ENCODE measurements around the gene DVL1.

DNA sequence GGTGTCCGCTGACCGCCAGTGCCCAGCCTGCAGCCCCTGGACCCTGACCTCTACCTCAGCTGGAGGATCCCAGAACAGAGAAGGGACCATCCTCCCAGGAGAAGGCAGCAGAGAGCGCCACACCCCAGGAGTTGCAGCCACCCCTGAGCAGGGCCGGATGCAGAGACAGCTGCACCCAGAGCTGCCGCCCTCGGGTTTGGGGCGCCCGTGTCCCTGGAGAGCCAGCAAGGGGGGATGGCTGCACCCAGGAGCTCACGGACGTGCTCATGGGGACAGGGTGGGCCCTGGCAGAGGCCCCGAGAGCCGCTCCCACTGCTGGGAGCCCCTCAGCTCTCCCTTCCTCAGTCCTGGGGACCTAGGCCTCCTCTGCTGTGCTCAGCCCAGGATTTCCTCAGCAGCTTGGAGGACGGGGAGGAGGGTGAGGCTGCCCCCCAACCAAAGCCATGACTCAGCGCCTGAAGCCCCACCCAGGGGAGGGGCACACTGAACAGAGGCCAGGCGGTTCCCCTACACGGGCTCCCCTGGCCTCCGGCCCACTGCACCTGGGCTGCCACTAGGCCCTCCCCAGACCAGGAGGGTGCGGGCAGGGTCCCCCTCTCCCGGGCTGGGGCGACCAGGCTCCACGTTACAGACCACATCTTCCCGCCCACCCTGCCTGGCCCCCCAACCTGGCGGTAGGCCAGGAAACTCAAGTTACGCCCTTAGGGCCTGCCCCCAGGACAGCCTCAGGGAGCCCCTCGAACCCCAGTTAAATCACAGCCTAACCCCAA lies 43.7 kb downstream of the DVL1 start:
- TF ChIP-seq ZNF274 (CRISPR knock-in tag; IDR thresholded peaks at IDR 0.05), result no peak; the same call in 1 of the 2 replicates
- TF ChIP-seq, protein P1, sequence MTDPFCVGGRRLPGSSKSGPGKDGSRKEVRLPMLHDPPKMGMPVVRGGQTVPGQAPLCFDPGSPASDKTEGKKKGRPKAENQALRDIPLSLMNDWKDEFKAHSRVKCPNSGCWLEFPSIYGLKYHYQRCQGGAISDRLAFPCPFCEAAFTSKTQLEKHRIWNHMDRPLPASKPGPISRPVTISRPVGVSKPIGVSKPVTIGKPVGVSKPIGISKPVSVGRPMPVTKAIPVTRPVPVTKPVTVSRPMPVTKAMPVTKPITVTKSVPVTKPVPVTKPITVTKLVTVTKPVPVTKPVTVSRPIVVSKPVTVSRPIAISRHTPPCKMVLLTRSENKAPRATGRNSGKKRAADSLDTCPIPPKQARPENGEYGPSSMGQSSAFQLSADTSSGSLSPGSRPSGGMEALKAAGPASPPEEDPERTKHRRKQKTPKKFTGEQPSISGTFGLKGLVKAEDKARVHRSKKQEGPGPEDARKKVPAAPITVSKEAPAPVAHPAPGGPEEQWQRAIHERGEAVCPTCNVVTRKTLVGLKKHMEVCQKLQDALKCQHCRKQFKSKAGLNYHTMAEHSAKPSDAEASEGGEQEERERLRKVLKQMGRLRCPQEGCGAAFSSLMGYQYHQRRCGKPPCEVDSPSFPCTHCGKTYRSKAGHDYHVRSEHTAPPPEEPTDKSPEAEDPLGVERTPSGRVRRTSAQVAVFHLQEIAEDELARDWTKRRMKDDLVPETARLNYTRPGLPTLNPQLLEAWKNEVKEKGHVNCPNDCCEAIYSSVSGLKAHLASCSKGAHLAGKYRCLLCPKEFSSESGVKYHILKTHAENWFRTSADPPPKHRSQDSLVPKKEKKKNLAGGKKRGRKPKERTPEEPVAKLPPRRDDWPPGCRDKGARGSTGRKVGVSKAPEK (CRISPR knock-in tag; IDR thresholded peaks at IDR 0.05; ENCODE audit: borderline replicate concordance), result no peak
- TF ChIP-seq, protein P2, sequence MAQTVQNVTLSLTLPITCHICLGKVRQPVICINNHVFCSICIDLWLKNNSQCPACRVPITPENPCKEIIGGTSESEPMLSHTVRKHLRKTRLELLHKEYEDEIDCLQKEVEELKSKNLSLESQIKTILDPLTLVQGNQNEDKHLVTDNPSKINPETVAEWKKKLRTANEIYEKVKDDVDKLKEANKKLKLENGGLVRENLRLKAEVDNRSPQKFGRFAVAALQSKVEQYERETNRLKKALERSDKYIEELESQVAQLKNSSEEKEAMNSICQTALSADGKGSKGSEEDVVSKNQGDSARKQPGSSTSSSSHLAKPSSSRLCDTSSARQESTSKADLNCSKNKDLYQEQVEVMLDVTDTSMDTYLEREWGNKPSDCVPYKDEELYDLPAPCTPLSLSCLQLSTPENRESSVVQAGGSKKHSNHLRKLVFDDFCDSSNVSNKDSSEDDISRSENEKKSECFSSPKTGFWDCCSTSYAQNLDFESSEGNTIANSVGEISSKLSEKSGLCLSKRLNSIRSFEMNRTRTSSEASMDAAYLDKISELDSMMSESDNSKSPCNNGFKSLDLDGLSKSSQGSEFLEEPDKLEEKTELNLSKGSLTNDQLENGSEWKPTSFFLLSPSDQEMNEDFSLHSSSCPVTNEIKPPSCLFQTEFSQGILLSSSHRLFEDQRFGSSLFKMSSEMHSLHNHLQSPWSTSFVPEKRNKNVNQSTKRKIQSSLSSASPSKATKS (CRISPR knock-in tag; IDR thresholded peaks at IDR 0.05), result no peak
- TF ChIP-seq NR2C2 (CRISPR knock-in tag; IDR thresholded peaks at IDR 0.05; ENCODE audit: borderline replicate concordance), result peak; percentile 55; the same call in 1 of the 2 replicates
- TF ChIP-seq, protein P3, sequence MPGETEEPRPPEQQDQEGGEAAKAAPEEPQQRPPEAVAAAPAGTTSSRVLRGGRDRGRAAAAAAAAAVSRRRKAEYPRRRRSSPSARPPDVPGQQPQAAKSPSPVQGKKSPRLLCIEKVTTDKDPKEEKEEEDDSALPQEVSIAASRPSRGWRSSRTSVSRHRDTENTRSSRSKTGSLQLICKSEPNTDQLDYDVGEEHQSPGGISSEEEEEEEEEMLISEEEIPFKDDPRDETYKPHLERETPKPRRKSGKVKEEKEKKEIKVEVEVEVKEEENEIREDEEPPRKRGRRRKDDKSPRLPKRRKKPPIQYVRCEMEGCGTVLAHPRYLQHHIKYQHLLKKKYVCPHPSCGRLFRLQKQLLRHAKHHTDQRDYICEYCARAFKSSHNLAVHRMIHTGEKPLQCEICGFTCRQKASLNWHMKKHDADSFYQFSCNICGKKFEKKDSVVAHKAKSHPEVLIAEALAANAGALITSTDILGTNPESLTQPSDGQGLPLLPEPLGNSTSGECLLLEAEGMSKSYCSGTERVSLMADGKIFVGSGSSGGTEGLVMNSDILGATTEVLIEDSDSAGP (CRISPR knock-in tag; IDR thresholded peaks at IDR 0.05; ENCODE audit: borderline replicate concordance), result peak; percentile 63
- no peak for TF ChIP-seq MBD4 (IDR thresholded peaks at IDR 0.05; ENCODE audit: borderline replicate concordance, low read length)
- TF ChIP-seq, protein P4, sequence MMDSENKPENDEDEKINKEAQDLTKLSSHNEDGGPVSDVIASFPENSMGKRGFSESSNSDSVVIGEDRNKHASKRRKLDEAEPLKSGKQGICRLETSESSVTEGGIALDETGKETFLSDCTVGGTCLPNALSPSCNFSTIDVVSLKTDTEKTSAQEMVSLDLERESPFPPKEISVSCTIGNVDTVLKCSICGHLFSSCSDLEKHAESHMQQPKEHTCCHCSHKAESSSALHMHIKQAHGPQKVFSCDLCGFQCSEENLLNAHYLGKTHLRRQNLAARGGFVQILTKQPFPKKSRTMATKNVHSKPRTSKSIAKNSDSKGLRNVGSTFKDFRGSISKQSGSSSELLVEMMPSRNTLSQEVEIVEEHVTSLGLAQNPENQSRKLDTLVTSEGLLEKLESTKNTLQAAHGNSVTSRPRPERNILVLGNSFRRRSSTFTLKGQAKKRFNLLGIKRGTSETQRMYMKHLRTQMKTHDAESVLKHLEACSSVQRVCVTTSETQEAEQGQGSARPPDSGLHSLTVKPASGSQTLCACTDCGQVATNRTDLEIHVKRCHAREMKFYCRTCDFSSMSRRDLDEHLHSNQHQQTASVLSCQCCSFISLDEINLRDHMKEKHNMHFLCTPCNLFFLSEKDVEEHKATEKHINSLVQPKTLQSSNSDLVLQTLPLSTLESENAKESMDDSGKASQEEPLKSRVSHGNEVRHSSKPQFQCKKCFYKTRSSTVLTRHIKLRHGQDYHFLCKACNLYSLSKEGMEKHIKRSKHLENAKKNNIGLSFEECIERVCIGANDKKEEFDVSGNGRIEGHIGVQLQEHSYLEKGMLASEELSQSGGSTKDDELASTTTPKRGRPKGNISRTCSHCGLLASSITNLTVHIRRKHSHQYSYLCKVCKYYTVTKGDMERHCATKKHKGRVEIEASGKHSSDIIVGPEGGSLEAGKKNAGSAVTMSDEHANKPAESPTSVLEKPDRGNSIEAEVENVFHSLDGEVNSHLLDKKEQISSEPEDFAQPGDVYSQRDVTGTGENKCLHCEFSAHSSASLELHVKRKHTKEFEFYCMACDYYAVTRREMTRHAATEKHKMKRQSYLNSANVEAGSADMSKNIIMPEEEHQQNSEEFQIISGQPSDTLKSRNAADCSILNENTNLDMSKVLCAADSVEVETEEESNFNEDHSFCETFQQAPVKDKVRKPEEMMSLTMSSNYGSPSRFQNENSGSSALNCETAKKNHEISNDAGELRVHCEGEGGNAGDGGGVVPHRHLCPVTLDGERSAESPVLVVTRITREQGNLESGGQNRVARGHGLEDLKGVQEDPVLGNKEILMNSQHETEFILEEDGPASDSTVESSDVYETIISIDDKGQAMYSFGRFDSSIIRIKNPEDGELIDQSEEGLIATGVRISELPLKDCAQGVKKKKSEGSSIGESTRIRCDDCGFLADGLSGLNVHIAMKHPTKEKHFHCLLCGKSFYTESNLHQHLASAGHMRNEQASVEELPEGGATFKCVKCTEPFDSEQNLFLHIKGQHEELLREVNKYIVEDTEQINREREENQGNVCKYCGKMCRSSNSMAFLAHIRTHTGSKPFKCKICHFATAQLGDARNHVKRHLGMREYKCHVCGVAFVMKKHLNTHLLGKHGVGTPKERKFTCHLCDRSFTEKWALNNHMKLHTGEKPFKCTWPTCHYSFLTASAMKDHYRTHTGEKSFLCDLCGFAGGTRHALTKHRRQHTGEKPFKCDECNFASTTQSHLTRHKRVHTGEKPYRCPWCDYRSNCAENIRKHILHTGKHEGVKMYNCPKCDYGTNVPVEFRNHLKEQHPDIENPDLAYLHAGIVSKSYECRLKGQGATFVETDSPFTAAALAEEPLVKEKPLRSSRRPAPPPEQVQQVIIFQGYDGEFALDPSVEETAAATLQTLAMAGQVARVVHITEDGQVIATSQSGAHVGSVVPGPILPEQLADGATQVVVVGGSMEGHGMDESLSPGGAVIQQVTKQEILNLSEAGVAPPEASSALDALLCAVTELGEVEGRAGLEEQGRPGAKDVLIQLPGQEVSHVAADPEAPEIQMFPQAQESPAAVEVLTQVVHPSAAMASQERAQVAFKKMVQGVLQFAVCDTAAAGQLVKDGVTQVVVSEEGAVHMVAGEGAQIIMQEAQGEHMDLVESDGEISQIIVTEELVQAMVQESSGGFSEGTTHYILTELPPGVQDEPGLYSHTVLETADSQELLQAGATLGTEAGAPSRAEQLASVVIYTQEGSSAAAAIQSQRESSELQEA (CRISPR knock-in tag; IDR thresholded peaks at IDR 0.05; ENCODE audit: not compliant biosample characterization), result no peak
- TF ChIP-seq, protein P5, sequence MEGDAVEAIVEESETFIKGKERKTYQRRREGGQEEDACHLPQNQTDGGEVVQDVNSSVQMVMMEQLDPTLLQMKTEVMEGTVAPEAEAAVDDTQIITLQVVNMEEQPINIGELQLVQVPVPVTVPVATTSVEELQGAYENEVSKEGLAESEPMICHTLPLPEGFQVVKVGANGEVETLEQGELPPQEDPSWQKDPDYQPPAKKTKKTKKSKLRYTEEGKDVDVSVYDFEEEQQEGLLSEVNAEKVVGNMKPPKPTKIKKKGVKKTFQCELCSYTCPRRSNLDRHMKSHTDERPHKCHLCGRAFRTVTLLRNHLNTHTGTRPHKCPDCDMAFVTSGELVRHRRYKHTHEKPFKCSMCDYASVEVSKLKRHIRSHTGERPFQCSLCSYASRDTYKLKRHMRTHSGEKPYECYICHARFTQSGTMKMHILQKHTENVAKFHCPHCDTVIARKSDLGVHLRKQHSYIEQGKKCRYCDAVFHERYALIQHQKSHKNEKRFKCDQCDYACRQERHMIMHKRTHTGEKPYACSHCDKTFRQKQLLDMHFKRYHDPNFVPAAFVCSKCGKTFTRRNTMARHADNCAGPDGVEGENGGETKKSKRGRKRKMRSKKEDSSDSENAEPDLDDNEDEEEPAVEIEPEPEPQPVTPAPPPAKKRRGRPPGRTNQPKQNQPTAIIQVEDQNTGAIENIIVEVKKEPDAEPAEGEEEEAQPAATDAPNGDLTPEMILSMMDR (CRISPR knock-in tag; IDR thresholded peaks at IDR 0.05), result peak; percentile 66
- no peak for TF ChIP-seq CREB1 (IDR thresholded peaks at IDR 0.05)
- TF ChIP-seq CREB1 (CRISPR knock-in tag; IDR thresholded peaks at IDR 0.05), result no peak
- TF ChIP-seq ZNF780A (CRISPR knock-in tag; IDR thresholded peaks at IDR 0.05), result no peak
- TF ChIP-seq EZH2 (conservative IDR thresholded peaks at IDR 0.05; ENCODE audit: low read depth, low read length), result no peak
- peak; percentile 9 to 25; a peak in 2 of 4 replicates for TF ChIP-seq MAFK (conservative IDR thresholded peaks at IDR 0.05 in 1 of 2, IDR thresholded peaks at IDR 0.05 in 1 of 2; ENCODE audit: low read length in 2 of 2)
- no peak for TF ChIP-seq POLR2AphosphoS2 (IDR thresholded peaks at IDR 0.05; ENCODE audit: low read depth, low read length)

Data from HepG2 (cell line).